Gastroesophageal sphincter (tissue), 3 donors: ENCODE results near the gene ABCC6.

Experiments used
- EP300 ChIP-seq: sonication (generic); formaldehyde crosslinking; IDR thresholded peaks from one replicate; pipeline ENCODE4 v1.6.1; 2017; ENCODE audit warnings: antibody characterized with exemption, mild to moderate bottlenecking
- POLR2A ChIP-seq, 2 donors: fragments of 450-650 bp; IDR thresholded peaks; one replicate each; pipeline ENCODE4 v1.6.1; 2017; ENCODE audit warnings: antibody characterized with exemption in 2 of 2, mild to moderate bottlenecking in 2 of 2, moderate library complexity in 1 of 2
- POLR2AphosphoS5 ChIP-seq: sonication (generic); formaldehyde crosslinking; IDR thresholded peaks from one replicate; pipeline ENCODE4 v1.6.1; 2017; ENCODE audit warnings: antibody characterized with exemption
- TF ChIP-seq, protein P1 (sequence below), 4 experiments: fragments of 200-600 bp in 2 of 4; fragments of 450-650 bp in 2 of 4; sonication (generic) in 1 of 4; IDR thresholded peaks; one replicate each; pipeline ENCODE4 v1.5.1; 2017 to 2019; ENCODE audit warnings: antibody characterized with exemption in 4 of 4, mild to moderate bottlenecking in 2 of 4, moderate library complexity in 2 of 4

DNA sequence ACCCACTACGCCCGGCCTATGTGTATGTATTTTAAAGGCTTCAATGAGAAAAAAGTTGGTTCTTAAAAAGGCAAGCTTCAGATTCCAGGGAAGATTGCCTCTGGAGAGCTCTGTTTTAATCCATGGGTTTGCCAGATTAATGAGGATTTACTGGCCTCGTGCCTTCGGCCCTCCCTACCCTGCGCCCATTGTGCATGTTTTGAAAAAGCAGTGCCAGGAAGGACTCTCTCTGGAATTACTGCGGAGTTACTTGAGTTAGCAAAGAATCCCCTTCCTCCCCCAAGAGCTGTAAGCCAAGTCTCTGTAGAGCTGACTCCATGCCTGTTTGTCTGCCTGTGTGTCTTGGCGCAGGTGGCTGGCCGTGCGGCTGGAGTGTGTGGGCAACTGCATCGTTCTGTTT lies 98.9 kb downstream of the ABCC6 start:
- TF ChIP-seq EP300 (no peak), POLR2A (IDR thresholded peaks at IDR 0.05) (no peak), POLR2AphosphoS5 (peak; percentile 81)
- TF ChIP-seq, protein P1, sequence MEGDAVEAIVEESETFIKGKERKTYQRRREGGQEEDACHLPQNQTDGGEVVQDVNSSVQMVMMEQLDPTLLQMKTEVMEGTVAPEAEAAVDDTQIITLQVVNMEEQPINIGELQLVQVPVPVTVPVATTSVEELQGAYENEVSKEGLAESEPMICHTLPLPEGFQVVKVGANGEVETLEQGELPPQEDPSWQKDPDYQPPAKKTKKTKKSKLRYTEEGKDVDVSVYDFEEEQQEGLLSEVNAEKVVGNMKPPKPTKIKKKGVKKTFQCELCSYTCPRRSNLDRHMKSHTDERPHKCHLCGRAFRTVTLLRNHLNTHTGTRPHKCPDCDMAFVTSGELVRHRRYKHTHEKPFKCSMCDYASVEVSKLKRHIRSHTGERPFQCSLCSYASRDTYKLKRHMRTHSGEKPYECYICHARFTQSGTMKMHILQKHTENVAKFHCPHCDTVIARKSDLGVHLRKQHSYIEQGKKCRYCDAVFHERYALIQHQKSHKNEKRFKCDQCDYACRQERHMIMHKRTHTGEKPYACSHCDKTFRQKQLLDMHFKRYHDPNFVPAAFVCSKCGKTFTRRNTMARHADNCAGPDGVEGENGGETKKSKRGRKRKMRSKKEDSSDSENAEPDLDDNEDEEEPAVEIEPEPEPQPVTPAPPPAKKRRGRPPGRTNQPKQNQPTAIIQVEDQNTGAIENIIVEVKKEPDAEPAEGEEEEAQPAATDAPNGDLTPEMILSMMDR (IDR thresholded peaks at IDR 0.05): no peak
